K562 treated with DMSO at 1 percent for 12 hours (cell line): ENCODE results near the gene ATG14. TPM values are rescaled to one million over a fixed set of nuclear protein-coding genes. Genes with fewer than 3 reads are reported as not detected.

Experiments
- total RNA-seq: library from RNA; unstranded; fragments of 300-600 nt; gene quantifications from 2 replicates; pipeline ENCODE4 v1.2.3, GENCODE V29; 2022; ENCODE audit not compliant: insufficient read depth

Gene ATG14
- total RNA-seq: 1.2 and 3.1 TPM in 2 replicates

GRCh38 chr14:55411426-55412389 is at the start of gene ATG14:
ATG14 (minus strand) TSS chr14:55411830; CDS start chr14:55411822, 8 bp downstream.

GRCh38 chr14:55440385-55440784 is 28.8 kb upstream of the ATG14 start, which contains the start of gene TBPL2:
TBPL2 (minus strand) TSS chr14:55440616; CDS start chr14:55440449, 167 bp downstream.

Other genes starting within 250 kb of the ATG14 start
- 15.2 and 45.8 TPM in 2 replicates for gene DLGAP5, start 220.2 kb downstream of the ATG14 start, total RNA-seq
- gene FBXO34, start 140.4 kb downstream of the ATG14 start, total RNA-seq: 8.5 and 19.0 TPM in 2 replicates
- not detected in 2 replicates for gene TBPL2, start 28.8 kb upstream of the ATG14 start, total RNA-seq
- 20.8 and 48.5 TPM in 2 replicates for gene KTN1, start 168.4 kb upstream of the ATG14 start, total RNA-seq